HG03175 (cell line): ENCODE data around the gene CLMN.
"Not testable (repeated sequence)": the region's sequence is repeated elsewhere in the genome, so short reads cannot be mapped to it uniquely, and the experiment has no call there.

ENCODE experiments used
- ATAC-seq: cut with Tn5 transposase; IDR thresholded peaks from one replicate; pipeline ENCODE4 v1.9.1; 2021; ENCODE audit warnings: mild to moderate bottlenecking, moderate library complexity; ENCODE audit not compliant: unreplicated experiment

The CLMN gene

GRCh38 chr14:95222870-95223398, 96.8 kb downstream of the CLMN start:
- no peak for ATAC-seq

- ATAC-seq: no peak
Observed at GRCh38 chr14:95222151-95222631, 97.5 kb downstream of the CLMN start.

- no peak for ATAC-seq
Observed at GRCh38 chr14:95221531-95221930, 98.2 kb downstream of the CLMN start.

GRCh38 chr14:95220663-95221231, 99.0 kb downstream of the CLMN start:
- ATAC-seq: no peak

- ATAC-seq: no peak
Observed at GRCh38 chr14:95218472-95219193, 101.1 kb downstream of the CLMN start.

- no peak for ATAC-seq
Observed at GRCh38 chr14:95218006-95218405, 101.7 kb downstream of the CLMN start.

- no peak for ATAC-seq
Observed at GRCh38 chr14:95217391-95217900, 102.3 kb downstream of the CLMN start.

- no peak for ATAC-seq
Observed at GRCh38 chr14:95216008-95216407, 103.7 kb downstream of the CLMN start.

- no peak for ATAC-seq
Observed at GRCh38 chr14:95215094-95215725, 104.5 kb downstream of the CLMN start.

- no peak for ATAC-seq
Observed at GRCh38 chr14:95213774-95214173, 105.9 kb downstream of the CLMN start.

GRCh38 chr14:95211721-95212504, 107.8 kb downstream of the CLMN start:
- peak; percentile 80 for ATAC-seq

- ATAC-seq: no peak
Observed at GRCh38 chr14:95210699-95211098, 109.0 kb downstream of the CLMN start.

- ATAC-seq: no peak
Observed at GRCh38 chr14:95208598-95208997, 111.1 kb downstream of the CLMN start.

GRCh38 chr14:95207475-95208233, 112.1 kb downstream of the CLMN start:
- no peak for ATAC-seq

GRCh38 chr14:95206534-95206933, 113.2 kb downstream of the CLMN start:
- no peak for ATAC-seq

- no peak for ATAC-seq
Observed at GRCh38 chr14:95204705-95205104, 115.0 kb downstream of the CLMN start.

GRCh38 chr14:95201745-95202144, 118.0 kb downstream of the CLMN start:
- not testable (repeated sequence) for ATAC-seq

GRCh38 chr14:95200404-95200803, 119.3 kb downstream of the CLMN start:
- ATAC-seq: no peak

GRCh38 chr14:95199298-95199983, 120.3 kb downstream of the CLMN start:
- no peak for ATAC-seq

- no peak for ATAC-seq
Observed at GRCh38 chr14:95198320-95198719, 121.4 kb downstream of the CLMN start.
